ENCODE data around the gene KLRB1. TPM values are rescaled to one million over a fixed set of nuclear protein-coding genes. Genes with fewer than 3 reads are reported as not detected.

The KLRB1 gene
- total and polyA plus RNA-seq, 4 donors, result 0.53 to 1.2 (median 0.96) TPM

- H3K36me3 ChIP-seq (ENCODE audit: control insufficient read depth in 4 of 4, insufficient read depth in 3 of 4, low read depth in 1 of 4, low read length in 3 of 4), result no peaks in the 10 kb centered on the region
- H3K4me3 ChIP-seq (ENCODE audit: low read depth in 1 of 3, low read length in 3 of 3), result no peak overlapping the region
- H3K27me3 ChIP-seq (ENCODE audit: control insufficient read depth in 4 of 4, insufficient read depth in 4 of 4, low read length in 3 of 4), result no peaks in the 10 kb centered on the region
- TF ChIP-seq GABPA (IDR thresholded peaks at IDR 0.05 in 1 of 2, conservative IDR thresholded peaks at IDR 0.05 in 1 of 2) (no peak), JUND (IDR thresholded peaks at IDR 0.05) (no peak), FOXA2 (IDR thresholded peaks at IDR 0.05) (no peak), HNF4G (IDR thresholded peaks at IDR 0.05) (no peak), RXRA (IDR thresholded peaks at IDR 0.05) (no peak), YY1 (IDR thresholded peaks at IDR 0.05) (no peak), HNF4A (conservative IDR thresholded peaks at IDR 0.05) (no peak), FOXA1 (IDR thresholded peaks at IDR 0.05) (no peak), EGR1 (IDR thresholded peaks at IDR 0.05; ENCODE audit: low read depth in 2 of 2) (no peak), NR2F2 (IDR thresholded peaks at IDR 0.05) (no peak), REST (IDR thresholded peaks at IDR 0.05) (no peak), RAD21 (IDR thresholded peaks at IDR 0.05) (no peak), SP1 (IDR thresholded peaks at IDR 0.05) (no peak), ATF3 (IDR thresholded peaks at IDR 0.05) (no peak), ZBTB33 (IDR thresholded peaks at IDR 0.05) (no peak), TAF1 (conservative IDR thresholded peaks at IDR 0.05) (no peak), CTCF (IDR thresholded peaks at IDR 0.05; ENCODE audit: low read depth, low read length, missing input control) (no peak), MAX (IDR thresholded peaks at IDR 0.05) (no peak)
- no peaks in the 10 kb centered on the region for H3K9me3 ChIP-seq (ENCODE audit: control insufficient read depth in 4 of 4, low read length in 3 of 4)
- H3K4me1 ChIP-seq (ENCODE audit: control insufficient read depth in 4 of 4, insufficient read depth in 4 of 4, low read length in 3 of 4), result no peaks in the 10 kb centered on the region
- no peak overlapping the region for H3K9ac ChIP-seq (ENCODE audit: low read depth in 1 of 2, low read length in 2 of 2)
- H3K27ac ChIP-seq (ENCODE audit: low read depth in 1 of 2, low read length in 2 of 2), result no peak overlapping the region
- DNase-seq (ENCODE audit: low spot score), result no peak
Measured at GRCh38 chr12:9626291-9626690, 18.6 kb upstream of the KLRB1 start.
